ENCODE measurements around the gene CBFA2T2.

- TF ChIP-seq CTCF (IDR thresholded peaks at IDR 0.05) (no peak), POLR2AphosphoS5 (IDR thresholded peaks at IDR 0.05) (no peak)
Observed at GRCh38 chr20:33624399-33624798, 134.5 kb downstream of the CBFA2T2 start.

Measured in stomach (tissue), 4 donors.